Raji (cell line): ENCODE results near the gene TBC1D1.

ENCODE experiments used
- POLR2A ChIP-seq: IDR thresholded peaks from 2 replicates; pipeline ENCODE4 v1.6.1; 2011; ENCODE audit warnings: low read depth, low read length, control low read depth; ENCODE audit not compliant: insufficient read depth

The TBC1D1 gene

DNA sequence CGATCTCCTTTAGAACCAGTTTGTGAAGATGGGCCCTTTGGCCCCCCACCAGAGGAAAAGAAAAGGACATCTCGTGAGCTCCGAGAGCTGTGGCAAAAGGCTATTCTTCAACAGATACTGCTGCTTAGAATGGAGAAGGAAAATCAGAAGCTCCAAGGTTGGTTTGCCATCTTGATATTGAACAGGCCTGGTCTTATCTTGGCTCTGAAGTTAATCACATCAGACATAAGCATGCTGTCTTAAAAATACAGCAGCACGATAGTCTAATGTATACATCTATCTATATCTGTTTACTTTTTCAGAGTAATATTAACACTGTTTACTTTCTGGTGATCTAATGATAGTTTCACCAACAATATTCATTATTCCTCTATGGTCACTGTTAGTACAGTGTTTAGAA, 199.1 kb downstream of the TBC1D1 start:
- TF ChIP-seq POLR2A: no peak

DNA sequence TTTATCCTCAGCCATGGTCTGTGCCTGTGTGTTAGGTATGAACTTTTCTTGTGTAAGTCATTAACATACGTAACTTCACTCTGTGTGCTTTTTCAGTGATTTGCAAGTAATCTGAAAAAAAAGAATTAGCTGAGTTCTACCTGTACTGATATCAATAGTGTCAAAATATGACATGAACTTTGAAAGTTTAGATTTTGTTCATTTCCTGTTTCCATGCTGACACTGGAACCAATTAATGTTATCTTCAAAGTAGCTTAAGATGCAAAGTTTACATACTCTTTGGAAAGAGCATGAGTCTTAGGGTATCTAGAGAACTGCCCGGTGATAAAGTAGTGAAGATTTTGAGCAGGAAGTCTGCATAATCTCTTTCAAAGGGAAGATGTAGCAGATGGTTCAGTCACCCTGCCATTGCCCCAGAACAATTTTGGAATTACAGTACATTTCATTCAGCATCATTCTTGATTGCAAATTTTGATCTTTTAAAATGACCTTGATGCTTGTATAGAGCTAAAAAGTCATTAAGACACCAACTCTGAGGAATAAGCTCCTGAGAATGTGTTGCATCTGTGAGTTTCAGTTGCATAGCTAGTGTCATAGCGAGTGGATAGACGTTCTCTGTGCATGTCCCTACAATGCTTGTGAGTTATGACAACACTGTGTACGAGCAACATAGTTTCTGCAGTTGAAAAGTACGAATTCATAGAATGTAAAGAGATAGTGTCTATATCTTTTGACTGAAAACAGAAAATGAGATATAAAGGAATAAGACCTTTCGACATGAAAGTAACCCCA, 199.8 kb downstream of the TBC1D1 start:
- no peak for TF ChIP-seq POLR2A

DNA sequence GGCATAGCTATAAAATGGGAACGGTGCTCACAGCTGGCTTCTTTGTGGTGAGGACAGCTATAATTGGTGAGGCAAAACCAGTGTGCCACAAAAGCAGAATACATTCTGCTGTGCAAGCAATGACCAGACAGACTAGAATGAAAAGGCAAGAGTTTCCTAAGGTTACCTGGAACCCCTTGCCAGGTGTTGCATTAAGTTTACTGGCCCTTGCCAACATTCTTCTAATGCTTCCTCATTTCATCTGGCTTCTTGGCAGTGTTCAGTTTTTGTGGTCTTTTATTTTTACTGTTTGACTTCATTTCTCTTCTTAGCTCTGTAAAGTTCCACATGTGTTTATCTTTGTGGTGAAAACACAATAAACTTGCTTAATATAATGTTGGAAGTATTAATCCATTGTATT, 200.8 kb downstream of the TBC1D1 start:
- TF ChIP-seq POLR2A: no peak

DNA sequence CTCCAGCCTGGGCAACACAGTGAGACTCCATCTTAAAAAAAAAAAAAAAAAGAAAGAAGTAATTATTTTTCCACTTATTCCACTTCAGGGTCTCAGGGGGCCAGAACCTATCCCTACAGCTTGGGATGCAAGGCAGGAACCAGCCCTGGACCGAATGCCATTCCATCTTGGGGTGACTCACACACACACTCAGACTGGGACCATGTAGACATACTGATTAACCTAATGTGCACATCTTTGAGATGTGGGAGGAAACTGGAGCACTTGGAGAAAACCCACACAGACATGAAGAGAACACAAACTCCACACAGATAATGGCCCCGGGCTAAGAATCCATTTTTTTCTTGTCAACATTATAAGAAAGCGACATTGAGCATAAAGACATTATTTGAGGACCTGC, 201.8 kb downstream of the TBC1D1 start:
- TF ChIP-seq POLR2A: no peak

DNA sequence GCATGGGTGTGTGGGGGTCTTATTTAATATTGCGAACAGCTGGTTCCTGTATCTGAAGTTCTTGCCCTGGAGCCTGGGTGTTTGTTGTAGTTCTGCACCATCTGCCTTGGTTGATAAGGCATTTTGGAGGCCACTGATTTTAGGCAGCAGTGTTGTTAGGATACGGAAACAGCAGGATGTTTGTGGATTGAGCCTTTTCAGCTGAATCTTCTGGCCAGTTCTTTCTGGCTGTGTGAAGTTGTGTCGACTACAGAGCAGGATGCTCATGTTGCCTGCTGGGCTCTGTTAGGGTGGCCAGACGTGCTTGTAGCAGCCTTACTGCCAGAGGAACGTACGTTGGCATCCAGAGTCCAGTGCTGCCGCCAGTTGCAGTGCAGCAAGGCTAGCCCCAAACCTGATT, 203.5 kb downstream of the TBC1D1 start:
- TF ChIP-seq POLR2A: no peak

DNA sequence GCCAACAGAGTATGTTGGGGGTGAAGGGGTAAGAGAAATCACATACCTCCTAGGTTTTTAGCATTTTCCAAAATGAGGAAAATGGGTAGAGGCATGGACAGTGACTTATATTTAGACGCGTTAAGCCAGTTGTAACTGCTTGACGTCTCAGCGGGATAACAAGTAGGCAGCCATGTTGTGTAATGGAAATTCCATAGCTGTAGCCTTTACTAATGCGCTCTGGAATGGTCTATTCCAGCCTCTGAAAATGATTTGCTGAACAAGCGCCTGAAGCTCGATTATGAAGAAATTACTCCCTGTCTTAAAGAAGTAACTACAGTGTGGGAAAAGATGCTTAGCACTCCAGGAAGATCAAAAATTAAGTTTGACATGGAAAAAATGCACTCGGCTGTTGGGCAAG, 204.8 kb downstream of the TBC1D1 start:
- no peak for TF ChIP-seq POLR2A

DNA sequence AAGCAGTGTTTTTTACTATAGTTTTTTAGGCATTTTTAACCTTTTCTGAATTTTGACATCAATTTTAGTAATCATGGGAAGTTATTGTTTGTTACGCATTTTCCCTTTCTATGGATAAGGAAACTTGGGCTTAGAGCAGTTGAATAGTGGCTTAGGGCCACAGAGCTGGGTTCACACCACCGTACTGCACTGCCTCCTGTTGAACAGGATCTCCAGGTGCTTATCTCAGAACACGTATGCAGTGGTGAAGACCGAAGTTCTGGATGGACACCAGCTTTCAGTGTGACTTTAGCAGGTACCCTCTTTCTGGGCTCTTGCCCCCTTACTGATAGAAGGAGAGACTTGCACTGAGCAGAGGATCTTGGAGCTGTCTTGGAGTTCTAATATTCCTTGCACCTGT, 206.9 kb downstream of the TBC1D1 start:
- TF ChIP-seq POLR2A: no peak

DNA sequence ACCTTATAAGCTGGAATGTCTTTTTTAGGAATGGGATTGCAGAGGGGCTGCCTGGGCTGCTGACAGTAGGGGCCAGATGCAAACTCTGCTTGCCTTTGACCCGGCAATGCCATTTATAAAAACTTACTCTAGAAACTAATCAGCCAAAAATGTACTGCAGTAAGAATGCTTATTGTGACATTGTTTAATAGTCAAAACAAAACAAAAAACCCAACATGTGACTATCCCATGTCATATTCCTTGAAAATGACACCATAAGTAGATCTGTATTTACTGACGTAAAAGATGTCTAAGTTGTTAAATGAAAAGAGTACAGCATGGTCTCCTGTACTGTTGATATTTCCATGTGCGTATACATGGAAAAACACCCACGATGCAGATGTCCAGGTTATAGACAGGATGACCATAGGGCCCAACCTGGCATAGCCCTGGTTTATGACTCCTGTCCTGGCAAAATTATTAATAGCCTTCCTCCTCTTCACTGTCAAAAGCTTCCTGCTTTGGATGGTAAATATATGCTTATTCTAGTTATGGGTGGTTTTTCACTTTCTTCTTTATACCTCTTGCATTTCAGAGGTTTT, 208.2 kb downstream of the TBC1D1 start:
- no peak for TF ChIP-seq POLR2A

DNA sequence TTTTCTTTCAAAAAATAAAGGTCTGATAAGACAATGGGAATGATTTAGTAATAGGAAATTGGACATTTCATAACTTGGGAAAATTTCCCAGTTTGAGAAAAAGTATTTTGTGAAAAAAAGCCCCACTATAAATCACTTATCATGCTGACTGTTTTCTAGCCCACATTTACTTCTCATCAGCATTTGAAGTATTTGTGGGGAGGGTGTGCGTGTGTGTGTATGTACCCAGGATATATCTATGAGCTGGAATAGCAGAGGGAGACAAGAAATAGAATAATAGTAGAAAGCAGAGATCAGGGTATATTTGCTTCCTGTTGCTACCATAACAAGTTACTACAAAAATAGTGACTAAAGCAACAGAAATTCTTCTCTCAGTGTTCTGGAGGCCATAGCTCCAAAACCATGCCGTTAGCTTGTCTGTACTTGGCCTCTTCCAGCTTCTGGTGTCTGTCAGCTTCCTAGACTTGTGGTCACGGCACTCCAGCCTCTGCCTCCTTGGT, 209.1 kb downstream of the TBC1D1 start:
- TF ChIP-seq POLR2A: no peak

DNA sequence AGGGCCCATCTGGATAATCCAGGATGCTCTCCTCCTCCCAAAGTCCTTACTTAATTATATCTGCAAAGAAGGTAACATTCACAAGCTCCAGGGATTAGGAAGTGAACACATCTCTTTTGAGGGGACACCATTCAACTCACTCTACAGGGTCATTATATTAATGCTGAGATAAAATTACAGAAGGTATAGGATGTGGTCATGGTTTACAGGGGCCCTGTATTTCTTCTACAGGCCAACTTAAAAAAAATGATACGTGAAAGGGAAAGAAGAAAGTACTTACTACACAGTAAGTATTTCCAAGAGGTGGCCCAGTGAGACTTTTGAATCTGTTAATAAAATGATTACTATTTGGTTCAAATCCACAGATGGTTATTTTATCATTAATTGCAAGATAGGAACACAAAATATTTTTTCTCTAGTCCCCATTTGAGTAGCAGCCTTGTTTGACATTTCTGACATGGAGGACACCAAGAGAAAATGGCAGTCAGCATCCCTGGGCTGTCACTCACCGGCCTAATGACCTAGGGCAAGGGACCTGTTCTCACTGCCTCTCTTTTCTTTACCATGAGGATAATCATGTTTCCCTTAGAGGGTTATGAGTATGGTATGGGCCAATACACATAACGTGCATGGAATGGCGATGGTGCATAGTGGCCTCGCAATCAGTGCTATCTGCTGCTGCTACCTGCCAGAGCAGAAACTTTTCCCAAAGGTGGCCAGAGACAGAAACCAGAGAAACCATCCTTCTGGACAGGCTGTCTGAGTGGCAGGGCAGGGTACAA, 209.8 kb downstream of the TBC1D1 start:
- TF ChIP-seq POLR2A: no peak

DNA sequence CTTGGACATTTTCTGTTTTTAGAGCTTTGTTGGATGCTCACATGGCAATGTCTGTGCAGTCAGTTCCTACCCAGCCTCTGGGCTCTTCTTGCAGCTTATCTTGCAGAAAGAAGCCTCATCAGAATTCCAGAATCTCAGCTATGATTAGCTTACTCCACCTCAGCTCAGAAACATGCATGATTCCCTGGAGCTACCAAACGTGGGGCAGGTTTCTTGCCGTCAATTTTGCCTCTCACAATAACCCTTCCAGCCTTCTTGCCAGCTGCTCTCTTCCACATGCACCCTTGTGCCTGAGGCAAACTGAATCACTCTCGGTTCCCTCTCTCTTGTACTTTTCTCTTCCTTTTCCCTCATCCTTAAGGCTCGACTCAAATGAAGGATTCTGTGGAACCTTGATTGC, 210.7 kb downstream of the TBC1D1 start:
- TF ChIP-seq POLR2A: no peak

DNA sequence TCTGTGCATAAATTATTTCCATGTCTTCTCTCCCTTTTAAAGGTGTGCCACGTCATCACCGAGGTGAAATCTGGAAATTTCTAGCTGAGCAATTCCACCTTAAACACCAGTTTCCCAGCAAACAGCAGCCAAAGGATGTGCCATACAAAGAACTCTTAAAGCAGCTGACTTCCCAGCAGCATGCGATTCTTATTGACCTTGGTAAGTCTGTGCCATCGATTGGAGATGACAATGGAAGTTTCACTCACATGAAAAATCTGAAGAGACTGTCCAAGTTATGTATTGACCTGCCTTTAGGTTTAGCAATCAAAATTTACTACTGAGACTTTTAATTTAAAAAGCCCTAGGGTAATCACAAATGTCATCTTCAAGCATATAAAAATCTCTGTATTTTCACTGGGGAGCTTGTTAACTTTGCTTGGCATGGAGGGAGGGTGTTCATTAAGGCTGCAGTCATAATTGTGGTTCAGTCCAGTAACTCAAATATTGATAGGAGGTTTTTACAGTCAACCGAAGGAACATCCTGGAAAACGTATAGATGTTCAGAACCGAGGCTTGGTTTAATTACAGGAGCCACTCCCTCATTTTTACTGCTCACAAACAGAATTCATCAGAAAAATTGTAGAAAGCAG, 212.2 kb downstream of the TBC1D1 start:
- no peak for TF ChIP-seq POLR2A

DNA sequence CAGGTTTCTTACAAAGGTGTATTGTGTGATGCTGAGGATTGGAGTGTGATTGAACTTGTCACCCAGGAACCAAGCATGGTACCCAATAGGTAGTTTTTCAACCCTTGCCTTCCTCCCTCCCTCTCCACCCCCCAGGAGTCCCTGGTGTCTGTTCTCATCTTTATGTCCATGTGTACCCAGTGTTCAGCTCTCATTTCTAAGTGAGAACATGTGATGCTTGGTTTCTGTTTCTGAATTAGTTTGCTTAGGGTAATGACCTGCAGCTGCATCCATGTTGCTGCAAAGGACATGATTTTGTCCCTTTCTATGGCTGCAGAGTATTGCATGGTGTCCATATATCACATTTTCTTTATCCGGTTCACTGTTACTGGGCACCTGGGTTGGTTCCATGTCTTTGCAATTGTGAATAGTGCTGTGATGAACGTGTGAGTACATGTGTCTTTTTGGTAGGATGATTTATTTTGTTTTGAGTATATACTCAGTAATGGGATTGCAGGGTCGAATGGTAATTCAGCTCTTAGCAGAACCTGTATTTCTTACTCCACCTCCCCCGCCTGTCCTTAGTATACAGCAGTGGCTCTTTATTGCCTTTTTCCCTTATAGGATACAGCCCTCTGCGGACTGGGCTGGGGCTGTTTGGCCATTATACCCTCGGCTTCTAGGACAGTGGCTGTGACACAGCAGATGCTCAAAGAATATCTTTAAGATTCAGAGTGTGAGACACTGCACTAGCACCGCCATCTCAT, 214.8 kb downstream of the TBC1D1 start:
- no peak for TF ChIP-seq POLR2A

DNA sequence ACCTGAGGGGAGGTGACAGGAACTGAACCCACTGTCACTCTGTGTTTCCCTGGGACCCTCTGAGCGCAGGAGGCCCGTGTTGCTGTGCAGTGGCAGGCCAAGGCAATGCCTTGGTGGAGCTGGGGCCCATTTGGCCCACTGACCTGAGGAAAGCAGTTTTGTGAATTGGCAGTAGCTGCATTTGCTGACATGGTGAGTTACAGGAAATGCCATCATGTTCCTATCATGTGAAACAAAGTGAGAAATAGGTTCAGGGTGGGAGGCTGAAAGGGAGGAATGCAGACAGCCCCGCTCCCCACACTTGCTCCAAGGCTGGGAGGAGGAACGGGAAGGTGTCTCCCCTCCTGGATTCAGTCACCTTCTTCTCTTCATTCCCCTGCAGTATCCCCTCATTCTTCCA, 215.4 kb downstream of the TBC1D1 start:
- no peak for TF ChIP-seq POLR2A
